WERI-Rb-1 (cell line): ENCODE data around the gene ITGA1.

Experiments
- DNase-seq: peaks from one replicate; pipeline ENCODE4 v3.0.0-alpha.2; 2020
- H3K27ac ChIP-seq: fragments of 250-450 bp; sonication (Bioruptor Pico); 2 replicates; pipeline ENCODE4 v1.5.1; 2020; ENCODE audit warnings: mild to moderate bottlenecking, moderate library complexity
- H3K27me3 ChIP-seq: fragments of 250-450 bp; sonication (Bioruptor Pico); 2 replicates; pipeline ENCODE4 v1.5.1; 2021; ENCODE audit warnings: mild to moderate bottlenecking, low read depth, moderate library complexity; ENCODE audit not compliant: insufficient read depth, severe bottlenecking
- H3K36me3 ChIP-seq: fragments of 250-450 bp; sonication (Bioruptor Pico); 2 replicates; pipeline ENCODE4 v1.5.1; 2020; ENCODE audit warnings: mild to moderate bottlenecking, moderate library complexity
- H3K4me3 ChIP-seq: 2 replicates; pipeline ENCODE4 v1.5.1; 2011; ENCODE audit warnings: low read depth, mild to moderate bottlenecking, control low read depth, low read length
- H3K9me3 ChIP-seq: fragments of 250-450 bp; sonication (Bioruptor Pico); 2 replicates; pipeline ENCODE4 v1.5.1; 2021; ENCODE audit warnings: mild to moderate bottlenecking, moderate library complexity; ENCODE audit not compliant: severe bottlenecking
- CTCF ChIP-seq: IDR thresholded peaks from 2 replicates; pipeline ENCODE4 v1.5.1; 2011; ENCODE audit warnings: low read depth, mild to moderate bottlenecking, control low read depth, inconsistent platforms, low read length

Gene ITGA1

DNA sequence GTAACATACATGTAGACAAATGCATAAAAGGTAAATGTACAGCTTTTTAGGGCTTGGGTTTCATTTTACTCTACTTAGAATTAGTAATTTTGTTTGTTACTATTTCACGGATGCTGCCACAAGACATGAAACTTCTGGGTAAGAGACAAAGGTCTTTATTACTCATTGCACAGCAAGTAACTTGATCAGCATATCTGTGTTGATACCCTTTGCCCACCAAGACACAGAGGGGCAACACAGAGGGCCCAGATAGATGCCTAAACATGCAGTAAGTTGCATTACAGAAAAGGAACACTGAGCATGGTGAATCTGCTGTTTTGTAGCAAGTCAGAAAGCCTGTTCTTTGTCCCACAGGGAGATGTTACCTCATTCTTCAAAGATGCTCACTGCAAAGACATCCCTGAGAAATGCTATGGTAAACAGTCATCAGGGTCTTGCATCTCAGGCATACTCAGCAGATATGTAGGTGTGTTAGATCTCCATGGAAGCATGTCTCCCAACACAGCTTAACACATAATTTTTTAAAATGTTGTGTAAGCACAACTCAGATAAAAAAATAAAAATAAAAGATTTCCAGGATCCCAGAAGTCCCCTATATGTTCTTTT, 211.7 kb downstream of the ITGA1 start:
- no peak overlapping the region for H3K27ac ChIP-seq
- no peaks in the 10 kb centered on the region for H3K36me3 ChIP-seq
- DNase-seq, result no peak

DNA sequence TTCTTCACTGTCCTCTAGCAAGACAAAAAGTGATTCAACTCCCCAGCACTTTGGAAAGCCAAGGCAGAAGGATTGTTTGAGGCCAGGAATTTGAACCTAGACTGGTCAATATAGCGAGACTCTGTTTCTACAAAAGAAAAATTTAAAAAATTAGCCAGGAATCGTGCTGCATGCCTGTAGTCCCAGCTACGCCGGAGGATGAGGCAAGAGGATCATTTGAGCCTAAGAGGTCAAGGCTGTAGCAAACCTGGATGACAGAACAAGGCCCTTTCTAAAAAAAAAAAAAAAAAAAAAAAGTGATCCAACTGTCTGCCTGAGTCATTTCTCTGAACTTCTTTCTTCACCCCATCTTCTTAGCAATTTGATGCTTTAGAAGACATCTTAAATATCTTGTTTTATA, 213.8 kb downstream of the ITGA1 start:
- Histone ChIP-seq H3K9me3 (no peaks in the 10 kb centered on the region), H3K27me3 (no peaks in the 10 kb centered on the region), H3K27ac (no peak overlapping the region), H3K4me3 (no peak overlapping the region), H3K36me3 (no peaks in the 10 kb centered on the region)
- TF ChIP-seq CTCF, result no peak
- no peak for DNase-seq

More for the DNA sequence above, 211.7 kb downstream of the ITGA1 start:
- H3K9me3 ChIP-seq, result no peaks in the 10 kb centered on the region
- no peak overlapping the region for H3K4me3 ChIP-seq
- no peaks in the 10 kb centered on the region for H3K27me3 ChIP-seq
- no peak for TF ChIP-seq CTCF

DNA sequence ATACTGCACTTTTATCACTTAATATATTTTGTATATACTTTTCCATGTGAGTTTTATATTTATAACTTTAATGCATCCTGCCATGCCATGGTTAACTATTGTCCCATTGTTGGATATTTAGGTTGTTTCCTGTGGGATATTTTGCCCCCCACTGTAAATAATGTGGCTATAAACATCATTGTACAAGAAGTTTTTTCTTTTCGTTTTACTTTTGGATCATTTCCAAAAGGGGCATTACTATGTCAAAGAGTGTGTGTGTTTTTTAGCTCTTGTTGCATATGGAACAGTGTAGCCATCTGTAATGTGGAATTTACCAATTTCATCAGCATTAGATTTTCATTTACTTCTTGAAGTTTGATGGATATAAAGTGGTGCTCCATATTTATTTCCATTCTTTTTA, 214.8 kb downstream of the ITGA1 start:
- DNase-seq, result no peak
- Histone ChIP-seq H3K27me3 (no peaks in the 10 kb centered on the region), H3K27ac (no peak overlapping the region), H3K36me3 (no peaks in the 10 kb centered on the region), H3K9me3 (no peaks in the 10 kb centered on the region), H3K4me3 (no peak overlapping the region)
- TF ChIP-seq CTCF, result no peak

DNA sequence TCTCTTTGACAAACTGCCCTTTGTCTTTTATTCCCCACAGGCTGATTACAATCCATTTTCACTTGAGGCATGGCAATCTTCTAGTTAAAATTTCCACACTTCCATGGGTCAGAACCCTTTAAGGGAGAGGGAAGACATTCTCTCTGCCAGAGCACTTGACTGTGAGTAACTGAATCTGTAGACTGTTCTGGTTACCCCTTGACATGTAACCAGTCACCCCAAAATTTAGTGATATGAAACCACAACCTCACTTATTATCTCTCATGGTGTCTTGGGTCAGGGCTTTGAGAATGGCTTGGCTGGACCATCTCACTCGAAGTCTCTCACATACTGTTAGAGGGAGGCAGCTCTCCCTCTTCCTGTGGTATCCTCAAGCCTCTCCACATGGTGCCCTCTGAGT, 215.4 kb downstream of the ITGA1 start:
- no peak for DNase-seq
- H3K27ac ChIP-seq, result no peak overlapping the region
- TF ChIP-seq CTCF, result no peak
- no peaks in the 10 kb centered on the region for H3K36me3 ChIP-seq
- H3K9me3 ChIP-seq, result no peaks in the 10 kb centered on the region
- H3K27me3 ChIP-seq, result no peaks in the 10 kb centered on the region
- H3K4me3 ChIP-seq, result no peak overlapping the region

- Histone ChIP-seq H3K27ac (no peak overlapping the region), H3K36me3 (no peaks in the 10 kb centered on the region), H3K9me3 (no peaks in the 10 kb centered on the region), H3K27me3 (no peaks in the 10 kb centered on the region), H3K4me3 (no peak overlapping the region)
- no peak for DNase-seq
- TF ChIP-seq CTCF, result no peak
Measured at GRCh38 chr5:53006911-53007890, 219.5 kb downstream of the ITGA1 start.
